CD4-positive, alpha-beta T cell treated with Interleukin-2 at 100 ng/mL for 4 hours (primary cell): ENCODE results near the gene FAR2.
"Not testable (repeated sequence)": the region's sequence is repeated elsewhere in the genome, so short reads cannot be mapped to it uniquely, and the experiment has no call there.

ENCODE experiments used
- DNase-seq: peaks from one replicate; pipeline ENCODE4 v3.0.0-alpha.2; 2020; ENCODE audit warnings: low spot score

FAR2 gene

GRCh38 chr12:29234965-29235626 lies 86.0 kb downstream of the FAR2 start:
- DNase-seq = no peak

DNA sequence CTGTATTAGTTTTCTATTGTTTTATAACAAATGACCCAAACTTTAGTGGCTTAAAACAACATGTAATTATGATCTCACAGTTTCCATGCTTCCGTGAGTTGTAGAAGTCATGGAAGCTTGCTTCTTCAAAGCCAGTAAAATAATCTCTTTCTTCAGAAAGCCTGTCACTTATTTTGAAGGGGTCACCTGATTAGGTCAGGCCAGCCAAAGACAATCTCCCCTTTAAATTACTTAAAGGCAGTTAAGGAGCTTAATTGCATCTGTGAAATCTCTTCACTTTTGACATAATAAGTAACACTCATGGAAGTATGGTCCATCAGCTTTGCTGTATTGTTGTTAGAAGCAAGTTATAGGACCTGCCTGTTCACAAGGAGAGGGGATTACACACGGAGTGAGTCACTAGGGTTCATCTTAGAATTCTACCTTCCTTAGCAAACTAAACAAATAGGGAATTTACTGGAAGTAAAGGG lies 89.8 kb downstream of the FAR2 start:
- DNase-seq = no peak

DNA sequence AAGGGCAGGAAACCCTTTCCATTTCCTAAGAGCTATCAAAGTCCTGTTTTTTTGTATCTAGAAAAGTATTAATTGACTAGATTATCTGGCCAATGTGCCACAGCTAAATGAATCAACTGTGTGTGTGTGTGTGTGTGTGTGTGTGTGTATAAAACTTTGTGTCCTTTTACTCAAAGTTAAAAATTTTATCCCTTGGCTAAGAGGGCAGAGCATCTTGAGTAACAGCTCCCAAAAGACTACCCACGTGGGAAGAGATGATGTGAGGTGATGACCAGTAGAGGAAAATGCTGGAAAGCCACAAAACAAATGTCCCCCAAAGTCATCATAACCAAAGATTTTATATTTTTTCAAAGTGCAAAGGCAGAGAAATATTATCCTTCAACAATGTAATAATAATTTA lies 90.3 kb downstream of the FAR2 start:
- no peak for DNase-seq

DNA sequence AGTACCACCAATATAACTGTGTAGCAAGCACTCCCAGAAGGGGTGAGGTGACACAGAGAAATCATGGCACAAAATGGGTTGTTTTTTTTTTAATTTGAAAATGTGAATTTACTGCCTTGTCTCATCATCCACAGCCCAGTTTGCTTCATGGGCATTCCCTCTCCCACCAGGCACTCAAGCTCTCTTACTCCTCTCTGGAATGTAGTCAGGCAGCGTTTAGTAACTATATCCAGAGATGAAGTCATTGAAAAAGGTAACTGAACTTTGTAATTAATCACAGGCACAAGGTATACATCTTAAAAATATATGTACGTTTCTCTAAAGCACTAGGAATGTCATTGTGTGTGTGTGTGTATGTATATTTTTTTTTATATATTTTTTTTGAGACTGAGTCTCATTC lies 91.4 kb downstream of the FAR2 start:
- DNase-seq = no peak

- DNase-seq = peak; percentile 12
These were observed 92.9 kb downstream of the FAR2 start for GRCh38 chr12:29241821-29242591.

GRCh38 chr12:29242921-29243431 lies 93.9 kb downstream of the FAR2 start:
- DNase-seq = no peak

- DNase-seq = no peak
These were observed 95.2 kb downstream of the FAR2 start for GRCh38 chr12:29244159-29244765.

- no peak for DNase-seq
These were observed 96.2 kb downstream of the FAR2 start for GRCh38 chr12:29245246-29245645.

DNA sequence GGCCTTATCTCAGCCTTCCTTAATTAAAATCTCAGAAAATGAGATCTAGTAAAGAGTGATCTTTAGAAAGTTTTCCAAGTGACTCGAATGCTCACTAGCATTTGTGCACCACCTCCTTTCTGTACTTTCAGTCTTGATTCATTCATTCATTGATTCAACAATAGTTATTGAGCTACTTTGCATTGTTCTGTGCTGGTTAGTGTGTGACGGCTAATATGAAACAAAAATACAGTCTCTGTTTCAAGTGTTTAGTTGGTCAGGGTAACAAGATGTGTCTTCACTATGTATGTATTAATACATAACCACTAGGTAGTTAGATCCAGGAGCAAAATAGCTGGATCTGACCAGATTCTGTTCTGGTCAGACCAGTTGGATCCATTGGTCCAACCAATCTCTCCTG lies 100.9 kb downstream of the FAR2 start:
- DNase-seq = no peak

DNA sequence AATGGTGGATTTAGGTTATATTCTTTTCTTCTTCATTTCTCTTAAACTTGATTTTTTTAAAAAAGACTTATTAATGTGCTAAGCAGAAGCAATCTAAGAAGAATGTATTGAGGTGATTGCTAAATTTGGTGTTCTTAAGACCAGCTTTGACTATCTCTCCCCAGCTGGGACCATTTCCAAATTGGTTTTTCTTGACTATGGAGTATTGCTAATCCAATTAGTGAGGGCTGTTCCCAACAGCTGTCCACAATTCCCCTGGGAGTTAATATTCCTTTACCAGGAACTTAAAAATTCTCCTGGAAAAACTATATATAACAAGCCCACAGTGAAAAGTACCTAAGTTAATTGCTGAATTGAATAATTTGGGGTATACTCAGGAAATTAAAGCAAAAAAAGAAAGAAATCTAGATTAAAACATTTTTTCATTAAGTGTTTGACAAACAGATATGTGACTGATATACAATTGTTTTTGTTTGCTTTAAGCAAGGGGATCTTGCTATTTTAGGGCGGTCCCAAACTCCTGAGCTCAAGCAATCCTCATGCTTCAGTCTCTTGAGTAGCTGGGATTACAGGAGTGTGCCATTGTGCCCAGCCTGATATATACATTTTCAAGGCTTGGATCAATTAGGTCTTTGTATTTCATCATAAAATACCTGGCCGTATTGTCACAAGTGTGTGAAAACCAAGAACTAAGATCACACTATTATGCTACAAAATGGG lies 105.0 kb downstream of the FAR2 start:
- DNase-seq = no peak

- no peak for DNase-seq
These were observed 106.0 kb downstream of the FAR2 start for GRCh38 chr12:29255042-29255441.

GRCh38 chr12:29256598-29256997 lies 107.5 kb downstream of the FAR2 start:
- no peak for DNase-seq

GRCh38 chr12:29257687-29258086 lies 108.6 kb downstream of the FAR2 start:
- DNase-seq = not testable (repeated sequence)

DNA sequence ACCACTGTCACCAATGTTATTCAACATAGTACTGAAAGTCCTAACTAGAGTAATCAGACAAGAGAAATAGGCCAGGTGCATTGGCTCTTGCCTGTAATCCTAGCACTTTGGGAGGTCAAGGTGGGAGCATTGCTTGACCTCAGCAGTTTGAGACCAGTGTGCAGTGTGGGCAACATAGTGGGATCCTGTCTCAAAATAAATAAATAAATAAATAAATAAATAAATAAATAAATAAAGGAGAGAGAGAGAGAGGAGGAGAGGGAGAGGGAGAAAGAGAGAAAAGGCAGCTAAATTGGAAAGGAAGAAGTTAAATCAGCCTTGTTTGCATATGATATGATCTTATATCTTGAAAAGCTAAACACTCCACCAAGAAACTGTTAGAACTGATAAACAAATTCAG lies 115.3 kb downstream of the FAR2 start:
- no peak for DNase-seq

GRCh38 chr12:29269706-29270408 lies 120.8 kb downstream of the FAR2 start:
- no peak for DNase-seq

- no peak for DNase-seq
These were observed 121.4 kb downstream of the FAR2 start for GRCh38 chr12:29270446-29270845.

DNA sequence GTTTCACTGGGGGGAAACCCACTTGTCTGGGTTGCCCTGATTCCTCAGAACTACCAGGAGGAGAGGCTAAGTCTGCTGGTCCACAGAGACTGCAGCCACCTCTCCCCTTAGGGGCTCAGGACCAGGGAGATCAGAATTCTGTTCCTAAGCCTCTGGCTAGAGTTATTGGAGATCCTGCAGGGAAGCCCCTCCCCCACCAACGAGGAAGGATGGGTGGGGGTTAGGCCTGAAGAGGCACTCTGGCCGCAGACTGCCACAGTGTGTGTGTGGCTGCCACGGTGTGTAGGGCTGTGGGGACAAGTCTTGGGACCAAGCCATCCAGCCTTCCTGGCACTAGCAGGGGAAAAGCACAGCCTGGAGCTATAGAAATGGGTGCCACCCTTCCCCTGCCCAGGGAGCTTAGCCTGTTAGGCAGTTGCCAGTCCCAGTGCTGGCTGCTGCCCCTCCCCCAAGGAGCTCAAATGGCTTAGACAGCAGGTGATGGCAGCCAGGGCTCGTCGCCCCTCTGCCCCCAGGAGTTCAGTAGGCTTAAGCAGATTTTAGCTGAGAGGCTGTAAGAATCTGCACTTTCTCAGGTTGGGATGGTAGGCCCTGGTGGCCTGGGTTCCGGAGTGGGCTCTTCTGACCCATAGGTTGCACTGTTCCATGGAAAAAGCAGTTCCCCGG lies 124.2 kb downstream of the FAR2 start:
- DNase-seq = no peak

DNA sequence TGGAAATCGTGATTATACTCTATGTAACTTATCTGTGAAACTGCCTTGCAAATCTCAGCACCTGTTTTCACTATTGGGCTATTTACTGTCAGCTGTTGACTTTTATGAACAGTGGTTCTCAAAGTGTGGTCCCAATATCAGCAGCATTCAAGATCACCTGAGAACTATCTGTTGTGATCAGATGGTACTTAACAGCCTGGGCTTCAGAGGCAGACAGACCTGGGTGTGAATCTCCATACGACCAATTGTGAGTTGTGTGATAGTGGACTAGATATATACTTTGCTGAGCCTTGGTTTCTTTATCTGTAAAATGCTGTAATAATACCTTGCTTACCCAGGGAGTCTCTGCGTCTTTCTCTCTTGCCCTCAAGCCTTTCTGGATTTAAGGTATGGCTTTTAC lies 126.8 kb downstream of the FAR2 start:
- DNase-seq = no peak

GRCh38 chr12:29277231-29277630 lies 128.2 kb downstream of the FAR2 start:
- DNase-seq = no peak

DNA sequence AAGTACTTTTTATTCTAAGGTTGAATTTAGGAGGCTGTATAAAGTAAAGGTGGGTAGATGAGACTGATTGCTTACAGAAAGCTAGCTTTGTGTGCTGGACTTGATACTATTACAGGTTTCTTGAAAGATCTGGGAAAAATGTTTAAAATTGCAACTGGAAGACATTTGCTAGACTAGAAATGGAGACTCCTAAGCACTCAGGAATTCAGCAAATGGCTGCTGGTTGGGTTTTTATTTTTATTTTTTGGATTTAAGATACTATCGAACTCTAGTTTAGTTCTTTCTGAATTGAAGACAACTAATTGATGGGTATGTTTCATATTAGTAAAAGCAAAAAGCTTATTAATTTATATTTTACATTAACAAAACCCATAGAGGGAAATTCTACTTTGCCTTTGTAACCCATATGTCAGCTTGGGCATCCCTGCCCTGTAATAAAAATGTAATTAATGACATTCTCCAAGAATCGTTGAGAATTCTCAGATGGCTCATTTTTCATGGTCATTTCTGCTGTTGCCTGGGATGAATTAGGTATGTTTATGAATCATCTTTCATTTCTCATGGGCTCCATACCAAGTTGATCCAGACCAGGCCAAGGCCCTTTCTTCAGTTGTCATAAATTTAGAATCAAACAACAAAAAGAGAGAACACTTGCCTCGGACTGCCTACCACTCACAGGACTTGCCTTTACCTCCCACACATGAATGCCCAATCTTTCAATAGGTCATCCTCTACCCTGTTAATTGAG lies 129.8 kb downstream of the FAR2 start:
- DNase-seq = no peak
